C4-2B (cell line): ENCODE data around the gene C2CD3.

Experiments used
- CTCF ChIP-seq: fragments of 450-650 bp; conservative IDR thresholded peaks from 2 replicates; pipeline ENCODE4 v1.5.1; 2017; ENCODE audit warnings: mild to moderate bottlenecking
- ZFX ChIP-seq: fragments of 450-650 bp; IDR thresholded peaks from 2 replicates; pipeline ENCODE4 v1.6.1; 2017

- TF ChIP-seq CTCF, result no peak
- TF ChIP-seq ZFX, result no peak
Measured at GRCh38 chr11:74154620-74155281, 16.1 kb downstream of the C2CD3 start.
